AG04450 (cell line): ENCODE measurements around the gene PCP4L1. TPM values are rescaled to one million over a fixed set of nuclear protein-coding genes. Genes with fewer than 3 reads are reported as not detected.

Experiments
- CTCF ChIA-PET: fragments of 300-600, 350-600 bp; formaldehyde crosslinking; extraction: SDS; loops from one replicate; lab custom pipeline; 2022; ENCODE audit warnings: antibody characterized with exemption, inconsistent platforms; lab: Charles Lee
- POLR2A ChIA-PET: fragments of 350-600 bp; formaldehyde crosslinking; extraction: SDS; loops from one replicate; lab custom pipeline; 2021; ENCODE audit warnings: antibody characterized with exemption, inconsistent platforms; lab: Yijun Ruan, JAX
- DNase-seq: peaks from one replicate; pipeline ENCODE4 v3.0.0-alpha.2; 2011; ENCODE audit warnings: low read depth, low spot score
- H3K27ac ChIP-seq: one replicate; pipeline ENCODE4 v1.5.1; 2012; ENCODE audit warnings: low read depth, low read length, control low read depth
- H3K27me3 ChIP-seq: one replicate; pipeline ENCODE4 v1.6.0; 2012; ENCODE audit warnings: low read length; ENCODE audit not compliant: control insufficient read depth, insufficient read depth
- H3K4me3 ChIP-seq: 2 replicates; pipeline ENCODE4 v1.5.1; 2011; ENCODE audit warnings: mild to moderate bottlenecking, low read depth, low read length, control low read depth
- H3K9me3 ChIP-seq: 2 replicates; pipeline ENCODE4 v1.5.1; 2012; ENCODE audit warnings: low read length; ENCODE audit not compliant: control insufficient read depth, insufficient read depth
- CTCF ChIP-seq: IDR thresholded peaks from 2 replicates; pipeline ENCODE4 v1.5.1; 2011; ENCODE audit warnings: low read depth, low read length, control low read depth, inconsistent platforms
- polyA plus RNA-seq: library from polyadenylated mRNA; depleted of rRNA; stranded (reverse); fragments of >200 nt; gene quantifications from 2 replicates; pipeline ENCODE4 v1.2.3, GENCODE V29; 2011

PCP4L1 gene
- polyA plus RNA-seq, 1 experiment: not detected

GRCh38 chr1:161259765-161260164 lies 1.2 kb downstream of the PCP4L1 start:
- ChIA-PET CTCF (interaction anchor here (0.7 to 1.6 kb wide), 5 partner anchors 32 to 122 kb away, joined by 3 to 6 read pairs (median 3); partner anchors contain the start of gene TOMM40L), POLR2A (interaction anchor here (1.2 kb wide), 1 partner anchor 10 kb away, joined by 3 read pairs; no protein-coding TSS in a partner anchor)
- no peak overlapping the region for H3K4me3 ChIP-seq

GRCh38 chr1:161260376-161261260 lies 2.1 kb downstream of the PCP4L1 start:
- no peak overlapping the region for H3K4me3 ChIP-seq
- ChIA-PET POLR2A (no interaction called here), CTCF (interaction anchor here (0.7 to 1.6 kb wide), 3 partner anchors 33 to 122 kb away, joined by 3 read pairs; no protein-coding TSS in a partner anchor)
- H3K27me3 ChIP-seq: peaks cover 40% of the 10 kb centered on the region
- H3K27ac ChIP-seq: no peak overlapping the region
- no peak for DNase-seq
- peaks cover 20% of the 10 kb centered on the region for H3K9me3 ChIP-seq
- TF ChIP-seq CTCF: no peak

More at GRCh38 chr1:161259765-161260164, 1.2 kb downstream of the PCP4L1 start:
- Histone ChIP-seq H3K9me3 (peaks cover 20% of the 10 kb centered on the region), H3K27ac (no peak overlapping the region), H3K27me3 (peaks cover 40% of the 10 kb centered on the region)
- no peak for TF ChIP-seq CTCF
- DNase-seq: no peak

- peaks cover 18% of the 10 kb centered on the region for H3K9me3 ChIP-seq
- CTCF ChIA-PET: interaction anchor here (1.0 to 1.3 kb wide), 2 partner anchors 29 to 34 kb away, joined by 3 to 9 read pairs; no protein-coding TSS in a partner anchor
- no peak for TF ChIP-seq CTCF
- POLR2A ChIA-PET: no interaction called here
- H3K4me3 ChIP-seq: no peak overlapping the region
- no peak overlapping the region for H3K27ac ChIP-seq
- DNase-seq: no peak
- peaks cover 41% of the 10 kb centered on the region for H3K27me3 ChIP-seq
These were observed 3.0 kb downstream of the PCP4L1 start for GRCh38 chr1:161261261-161262235.

DNA sequence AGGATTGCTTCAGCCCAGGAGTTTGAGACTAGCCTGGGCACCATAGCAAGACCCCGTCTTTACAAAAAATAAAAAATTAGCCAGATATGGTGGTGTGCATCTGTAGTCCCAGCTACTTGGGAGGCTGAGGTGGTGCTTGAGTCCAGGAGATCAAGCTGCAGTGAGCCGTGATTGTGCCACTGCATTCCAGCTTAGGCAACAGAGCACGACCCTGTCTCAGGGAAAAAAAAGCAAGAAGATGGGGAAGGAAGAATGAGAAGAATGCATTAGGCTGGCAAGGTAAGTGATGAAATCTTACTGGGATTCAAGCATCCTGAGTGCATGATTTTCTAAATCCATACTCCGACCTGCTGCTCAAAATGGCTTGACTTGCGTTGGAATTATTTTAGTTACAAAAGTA lies 6.8 kb downstream of the PCP4L1 start:
- ChIA-PET CTCF (no interaction called here), POLR2A (interaction anchor here (0.7 kb wide), 1 partner anchor 68 kb away, joined by 5 read pairs; no protein-coding TSS in a partner anchor)
- no peak for TF ChIP-seq CTCF
- DNase-seq: no peak
- Histone ChIP-seq H3K4me3 (no peak overlapping the region), H3K9me3 (no peaks in the 10 kb centered on the region), H3K27ac (no peak overlapping the region), H3K27me3 (peaks cover 17% of the 10 kb centered on the region)
